GM12878 (cell line): ENCODE results near the gene KLF7. TPM values are rescaled to one million over a fixed set of nuclear protein-coding genes. Genes with fewer than 3 reads are reported as not detected.

Source experiments
- BACH1 ChIP-seq: fragments of 450-650 bp; IDR thresholded peaks from 2 replicates; pipeline ENCODE4 v1.6.1; 2017; ENCODE audit warnings: mild to moderate bottlenecking, borderline replicate concordance
- CREM ChIP-seq: IDR thresholded peaks from 2 replicates; pipeline ENCODE4 v1.6.1; 2014; ENCODE audit warnings: antibody characterized with exemption, low read depth
- KAT2A ChIP-seq: conservative IDR thresholded peaks from 2 replicates; pipeline ENCODE4 v1.6.1; 2011; ENCODE audit warnings: low read depth, low read length; ENCODE audit not compliant: control insufficient read depth
- MYC ChIP-seq: IDR thresholded peaks from 2 replicates; pipeline ENCODE4 v1.6.1; 2011; ENCODE audit warnings: mild to moderate bottlenecking, low read length, moderate library complexity, inconsistent platforms; ENCODE audit not compliant: insufficient read depth, insufficient replicate concordance, insufficient read length, severe bottlenecking
- NFYA ChIP-seq: IDR thresholded peaks from 2 replicates; pipeline ENCODE4 v1.6.1; 2011; ENCODE audit warnings: low read depth, mild to moderate bottlenecking, low read length, improper control_type of control experiment, borderline replicate concordance
- NFYB ChIP-seq: IDR thresholded peaks from 2 replicates; pipeline ENCODE4 v1.6.1; 2011; ENCODE audit warnings: low read depth, mild to moderate bottlenecking, low read length, improper control_type of control experiment, moderate library complexity; ENCODE audit not compliant: insufficient read depth
- NR2C2 ChIP-seq: IDR thresholded peaks from 2 replicates; pipeline ENCODE4 v1.6.1; 2011; ENCODE audit warnings: borderline replicate concordance, low read depth; ENCODE audit not compliant: control insufficient read depth, insufficient read length
- PAX5 ChIP-seq: IDR thresholded peaks from 2 replicates; pipeline ENCODE4 v1.6.1; 2011; ENCODE audit warnings: low read depth, low read length, borderline replicate concordance
- RAD21 ChIP-seq: IDR thresholded peaks from 2 replicates; pipeline ENCODE4 v1.6.1; 2011; ENCODE audit warnings: mild to moderate bottlenecking, low read depth, low read length, moderate library complexity; ENCODE audit not compliant: insufficient read depth
- SMC3 ChIP-seq: IDR thresholded peaks from 2 replicates; pipeline ENCODE4 v1.6.1; 2011; ENCODE audit warnings: low read length, improper control_type of control experiment, borderline replicate concordance
- STAT1 ChIP-seq: fragments of 450-650 bp; conservative IDR thresholded peaks from 2 replicates; pipeline ENCODE4 v1.6.1; 2014; ENCODE audit warnings: antibody characterized with exemption, mild to moderate bottlenecking
- TCF12 ChIP-seq: IDR thresholded peaks from 2 replicates; pipeline ENCODE4 v1.6.1; 2011; ENCODE audit warnings: low read depth, mild to moderate bottlenecking, low read length
- TCF7 ChIP-seq: IDR thresholded peaks from 2 replicates; pipeline ENCODE4 v1.6.1; 2014; ENCODE audit warnings: antibody characterized with exemption, borderline replicate concordance
- ZBED1 ChIP-seq: IDR thresholded peaks from 2 replicates; pipeline ENCODE4 v1.6.1; 2016; ENCODE audit warnings: borderline replicate concordance
- ZNF384 ChIP-seq: IDR thresholded peaks from 2 replicates; pipeline ENCODE4 v1.6.1; 2012; ENCODE audit warnings: low read depth, mild to moderate bottlenecking, low read length, improper control_type of control experiment, borderline replicate concordance
- ZNF622 ChIP-seq: fragments of 450-650 bp; IDR thresholded peaks from 2 replicates; pipeline ENCODE4 v1.6.1; 2017; ENCODE audit warnings: mild to moderate bottlenecking, inconsistent platforms
- polyA plus RNA-seq, 11 experiments: library from polyadenylated mRNA; depleted of rRNA in 4 of 11; unstranded in 6 of 11; stranded (reverse) in 5 of 11; fragments of >200 nt; fragmentation: Nextera tagmentation in 4 of 11; fragmentation: Illumina TruSeq in 1 of 11; extraction: Ambion mirVana in 4 of 11; extraction: Trizol in 1 of 11; gene quantifications; 1 replicate in 1 of 11; 2 replicates in 10 of 11; pipeline versions ENCODE4 v1.2.1 to v1.2.3, GENCODE V29; 2011 to 2016; ENCODE audit warnings: inconsistent platforms in 2 of 11, missing spikeins in 2 of 11, low read depth in 1 of 11
- total RNA-seq, 4 experiments: library from RNA; depleted of rRNA in 3 of 4; stranded (reverse); fragments of >200 nt in 3 of 4; fragmentation: Illumina TruSeq in 1 of 4; extraction: Trizol in 1 of 4; gene quantifications; 2 replicates each; pipeline versions ENCODE4 v1.2.1 to v1.2.3, GENCODE V29; 2013 to 2021
- TF ChIP-seq, protein P1 (sequence below), 3 experiments: IDR thresholded peaks in 2 of 3; conservative IDR thresholded peaks in 1 of 3; 2 replicates each; pipeline ENCODE4 v1.5.1; 2011; ENCODE audit warnings: low read depth in 3 of 3, low read length in 3 of 3, mild to moderate bottlenecking in 3 of 3, control low read depth in 2 of 3, moderate library complexity in 2 of 3, inconsistent platforms in 1 of 3, mixed read lengths in 1 of 3; ENCODE audit not compliant: control insufficient read depth in 2 of 3, insufficient read depth in 1 of 3; ENCODE audit errors: extremely low read depth in 1 of 3
- TF ChIP-seq, protein P2 (sequence below): fragments of 450-650 bp; formaldehyde crosslinking; IDR thresholded peaks from 2 replicates; pipeline ENCODE4 v1.4.0; 2020; ENCODE audit warnings: mild to moderate bottlenecking, moderate library complexity
- TF ChIP-seq, protein P3 (sequence below): fragments of 150-350 bp; IDR thresholded peaks from 2 replicates; pipeline ENCODE4 v1.6.1; 2014; ENCODE audit warnings: mild to moderate bottlenecking, low read depth, low read length
- TF ChIP-seq, protein P4 (sequence below): IDR thresholded peaks from 2 replicates; pipeline ENCODE4 v1.6.1; 2012; ENCODE audit warnings: low read depth, low read length, improper control_type of control experiment
- TF ChIP-seq, protein P5 (sequence below): IDR thresholded peaks from 2 replicates; pipeline ENCODE4 v1.6.1; 2011; ENCODE audit warnings: low read depth, mild to moderate bottlenecking, low read length, moderate library complexity, borderline replicate concordance; ENCODE audit errors: extremely low read depth

Gene KLF7
- total and polyA plus RNA-seq, 10 of the 15 experiments (the other 5 are each of a cell fraction or from before 2014, with no cell fraction given), result 2.4 to 24.8 (median 8.5) TPM

DNA sequence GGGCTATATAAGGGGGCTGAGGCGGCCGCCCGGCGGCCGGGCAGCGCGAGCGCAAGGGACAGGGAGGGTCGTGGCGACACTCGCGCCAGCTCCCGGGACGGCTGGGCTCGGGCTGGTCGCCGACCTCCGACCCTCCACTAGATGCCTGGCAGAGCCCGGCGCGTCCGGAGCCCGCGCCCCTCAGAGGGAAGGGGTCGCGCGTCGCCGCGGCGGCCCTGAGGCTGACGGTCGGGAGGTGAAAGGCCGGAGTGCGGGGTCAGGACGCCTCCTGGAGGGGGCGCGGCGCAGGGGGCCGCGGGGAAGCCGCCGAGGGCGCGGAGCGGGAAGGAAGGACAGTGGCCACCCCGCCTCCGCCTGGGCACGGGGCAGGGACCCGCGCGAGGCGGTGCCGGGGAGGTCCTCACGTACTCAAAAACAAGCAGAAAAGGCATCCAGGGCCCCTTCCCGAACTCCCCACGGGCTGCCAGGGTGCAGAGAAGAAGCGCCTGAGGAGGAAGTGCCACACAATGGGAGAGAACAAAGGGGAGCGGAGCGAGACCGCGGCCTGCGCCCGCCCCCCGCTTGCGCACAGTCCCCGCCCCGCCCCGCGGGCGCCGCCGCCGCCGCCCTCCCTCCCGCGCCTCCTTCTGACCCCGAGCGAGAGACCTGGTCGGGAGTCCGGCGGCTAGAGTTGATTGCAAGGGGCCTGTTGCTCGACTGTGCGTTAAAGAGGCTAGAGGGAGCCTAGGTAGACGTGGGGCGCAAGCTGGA, 776 bp upstream of the KLF7 start (continued):
- TF ChIP-seq, protein P1, sequence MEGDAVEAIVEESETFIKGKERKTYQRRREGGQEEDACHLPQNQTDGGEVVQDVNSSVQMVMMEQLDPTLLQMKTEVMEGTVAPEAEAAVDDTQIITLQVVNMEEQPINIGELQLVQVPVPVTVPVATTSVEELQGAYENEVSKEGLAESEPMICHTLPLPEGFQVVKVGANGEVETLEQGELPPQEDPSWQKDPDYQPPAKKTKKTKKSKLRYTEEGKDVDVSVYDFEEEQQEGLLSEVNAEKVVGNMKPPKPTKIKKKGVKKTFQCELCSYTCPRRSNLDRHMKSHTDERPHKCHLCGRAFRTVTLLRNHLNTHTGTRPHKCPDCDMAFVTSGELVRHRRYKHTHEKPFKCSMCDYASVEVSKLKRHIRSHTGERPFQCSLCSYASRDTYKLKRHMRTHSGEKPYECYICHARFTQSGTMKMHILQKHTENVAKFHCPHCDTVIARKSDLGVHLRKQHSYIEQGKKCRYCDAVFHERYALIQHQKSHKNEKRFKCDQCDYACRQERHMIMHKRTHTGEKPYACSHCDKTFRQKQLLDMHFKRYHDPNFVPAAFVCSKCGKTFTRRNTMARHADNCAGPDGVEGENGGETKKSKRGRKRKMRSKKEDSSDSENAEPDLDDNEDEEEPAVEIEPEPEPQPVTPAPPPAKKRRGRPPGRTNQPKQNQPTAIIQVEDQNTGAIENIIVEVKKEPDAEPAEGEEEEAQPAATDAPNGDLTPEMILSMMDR (IDR thresholded peaks at IDR 0.05 in 2 of 3, conservative IDR thresholded peaks at IDR 0.05 in 1 of 3; ENCODE audit: control insufficient read depth in 2 of 3, extremely low read depth in 1 of 3, insufficient read depth in 1 of 3, low read depth in 3 of 3, low read length in 3 of 3), result 0 out of 6 replicates have a peak, but pooled peaks have one; percentile 1 to 16 (median 12)
- TF ChIP-seq ZBED1 (no peak), STAT1 (no peak), NFYA (no peak), TCF12 (no peak), NFYB (no peak), MYC (no peak), ZNF384 (no peak), BACH1 (peak; percentile 91), SMC3 (0 out of 2 replicates have a peak, but pooled peaks have one; percentile 8), PAX5 (no peak; the same call in none of the 2 replicates), CREM (no peak; the same call in 1 of the 2 replicates), KAT2A (no peak), NR2C2 (no peak), ZNF622 (no peak), TCF7 (no peak), RAD21 (no peak)
- TF ChIP-seq, protein P2, sequence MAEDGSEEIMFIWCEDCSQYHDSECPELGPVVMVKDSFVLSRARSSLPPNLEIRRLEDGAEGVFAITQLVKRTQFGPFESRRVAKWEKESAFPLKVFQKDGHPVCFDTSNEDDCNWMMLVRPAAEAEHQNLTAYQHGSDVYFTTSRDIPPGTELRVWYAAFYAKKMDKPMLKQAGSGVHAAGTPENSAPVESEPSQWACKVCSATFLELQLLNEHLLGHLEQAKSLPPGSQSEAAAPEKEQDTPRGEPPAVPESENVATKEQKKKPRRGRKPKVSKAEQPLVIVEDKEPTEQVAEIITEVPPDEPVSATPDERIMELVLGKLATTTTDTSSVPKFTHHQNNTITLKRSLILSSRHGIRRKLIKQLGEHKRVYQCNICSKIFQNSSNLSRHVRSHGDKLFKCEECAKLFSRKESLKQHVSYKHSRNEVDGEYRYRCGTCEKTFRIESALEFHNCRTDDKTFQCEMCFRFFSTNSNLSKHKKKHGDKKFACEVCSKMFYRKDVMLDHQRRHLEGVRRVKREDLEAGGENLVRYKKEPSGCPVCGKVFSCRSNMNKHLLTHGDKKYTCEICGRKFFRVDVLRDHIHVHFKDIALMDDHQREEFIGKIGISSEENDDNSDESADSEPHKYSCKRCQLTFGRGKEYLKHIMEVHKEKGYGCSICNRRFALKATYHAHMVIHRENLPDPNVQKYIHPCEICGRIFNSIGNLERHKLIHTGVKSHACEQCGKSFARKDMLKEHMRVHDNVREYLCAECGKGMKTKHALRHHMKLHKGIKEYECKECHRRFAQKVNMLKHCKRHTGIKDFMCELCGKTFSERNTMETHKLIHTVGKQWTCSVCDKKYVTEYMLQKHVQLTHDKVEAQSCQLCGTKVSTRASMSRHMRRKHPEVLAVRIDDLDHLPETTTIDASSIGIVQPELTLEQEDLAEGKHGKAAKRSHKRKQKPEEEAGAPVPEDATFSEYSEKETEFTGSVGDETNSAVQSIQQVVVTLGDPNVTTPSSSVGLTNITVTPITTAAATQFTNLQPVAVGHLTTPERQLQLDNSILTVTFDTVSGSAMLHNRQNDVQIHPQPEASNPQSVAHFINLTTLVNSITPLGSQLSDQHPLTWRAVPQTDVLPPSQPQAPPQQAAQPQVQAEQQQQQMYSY (CRISPR knock-in tag), result peak; percentile 64; the same call in 1 of the 2 replicates
- TF ChIP-seq, protein P3, sequence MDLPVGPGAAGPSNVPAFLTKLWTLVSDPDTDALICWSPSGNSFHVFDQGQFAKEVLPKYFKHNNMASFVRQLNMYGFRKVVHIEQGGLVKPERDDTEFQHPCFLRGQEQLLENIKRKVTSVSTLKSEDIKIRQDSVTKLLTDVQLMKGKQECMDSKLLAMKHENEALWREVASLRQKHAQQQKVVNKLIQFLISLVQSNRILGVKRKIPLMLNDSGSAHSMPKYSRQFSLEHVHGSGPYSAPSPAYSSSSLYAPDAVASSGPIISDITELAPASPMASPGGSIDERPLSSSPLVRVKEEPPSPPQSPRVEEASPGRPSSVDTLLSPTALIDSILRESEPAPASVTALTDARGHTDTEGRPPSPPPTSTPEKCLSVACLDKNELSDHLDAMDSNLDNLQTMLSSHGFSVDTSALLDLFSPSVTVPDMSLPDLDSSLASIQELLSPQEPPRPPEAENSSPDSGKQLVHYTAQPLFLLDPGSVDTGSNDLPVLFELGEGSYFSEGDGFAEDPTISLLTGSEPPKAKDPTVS, result no peak
- TF ChIP-seq, protein P4, sequence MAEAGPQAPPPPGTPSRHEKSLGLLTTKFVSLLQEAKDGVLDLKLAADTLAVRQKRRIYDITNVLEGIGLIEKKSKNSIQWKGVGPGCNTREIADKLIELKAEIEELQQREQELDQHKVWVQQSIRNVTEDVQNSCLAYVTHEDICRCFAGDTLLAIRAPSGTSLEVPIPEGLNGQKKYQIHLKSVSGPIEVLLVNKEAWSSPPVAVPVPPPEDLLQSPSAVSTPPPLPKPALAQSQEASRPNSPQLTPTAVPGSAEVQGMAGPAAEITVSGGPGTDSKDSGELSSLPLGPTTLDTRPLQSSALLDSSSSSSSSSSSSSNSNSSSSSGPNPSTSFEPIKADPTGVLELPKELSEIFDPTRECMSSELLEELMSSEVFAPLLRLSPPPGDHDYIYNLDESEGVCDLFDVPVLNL, result no peak
- TF ChIP-seq, protein P5, sequence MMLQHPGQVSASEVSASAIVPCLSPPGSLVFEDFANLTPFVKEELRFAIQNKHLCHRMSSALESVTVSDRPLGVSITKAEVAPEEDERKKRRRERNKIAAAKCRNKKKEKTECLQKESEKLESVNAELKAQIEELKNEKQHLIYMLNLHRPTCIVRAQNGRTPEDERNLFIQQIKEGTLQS, result no peak
